Activated T-cell treated with anti-CD3 and anti-CD28 coated beads, Interleukin-2, amount 50 U/mL, for 72 hours (primary cell): ENCODE data around the gene CDH5. TPM values are rescaled to one million over a fixed set of nuclear protein-coding genes. Genes with fewer than 3 reads are reported as not detected.

Experiments used
- ATAC-seq, 2 donors: fragments of 150-1000 bp; cut with Tn5 transposase; replicated peaks in 1 of 2; 2 replicates each; pipeline ENCODE4 v1.10.0; 2021; ENCODE audit warnings: moderate library complexity in 2 of 2, mild to moderate bottlenecking in 1 of 2
- DNase-seq, 2 donors: peaks; one replicate each; pipeline ENCODE4 v3.0.0; 2021 to 2022; ENCODE audit warnings: mixed read lengths in 1 of 2
- H3K27ac Mint-ChIP-seq: one replicate; pipeline ENCODE4 v1.8.0; 2022; ENCODE audit warnings: mild to moderate bottlenecking, moderate library complexity, mixed read lengths
- H3K27me3 Mint-ChIP-seq: one replicate; pipeline ENCODE4 v1.8.0; 2022; ENCODE audit warnings: low read depth, mixed read lengths
- H3K36me3 Mint-ChIP-seq, 2 donors: one replicate each; pipeline ENCODE4 v1.8.0; 2022; ENCODE audit warnings: mixed read lengths in 2 of 2, mild to moderate bottlenecking in 1 of 2; ENCODE audit not compliant: insufficient read depth in 2 of 2
- H3K4me1 Mint-ChIP-seq: one replicate; pipeline ENCODE4 v1.8.0; 2022; ENCODE audit warnings: low read depth, mixed read lengths
- H3K4me3 Mint-ChIP-seq, 2 donors: one replicate each; pipeline ENCODE4 v1.8.0; 2022; ENCODE audit warnings: mild to moderate bottlenecking in 2 of 2, mixed read lengths in 2 of 2, moderate library complexity in 2 of 2
- H3K9me3 Mint-ChIP-seq, 2 donors: one replicate each; pipeline ENCODE4 v1.8.0; 2022; ENCODE audit warnings: mixed read lengths in 2 of 2
- total RNA-seq, 2 donors: library from RNA; stranded (reverse); gene quantifications; one replicate each; pipeline ENCODE4 v1.2.3, GENCODE V29; 2022

The CDH5 gene
- total RNA-seq, 2 donors from 2014 or later = not detected

DNA sequence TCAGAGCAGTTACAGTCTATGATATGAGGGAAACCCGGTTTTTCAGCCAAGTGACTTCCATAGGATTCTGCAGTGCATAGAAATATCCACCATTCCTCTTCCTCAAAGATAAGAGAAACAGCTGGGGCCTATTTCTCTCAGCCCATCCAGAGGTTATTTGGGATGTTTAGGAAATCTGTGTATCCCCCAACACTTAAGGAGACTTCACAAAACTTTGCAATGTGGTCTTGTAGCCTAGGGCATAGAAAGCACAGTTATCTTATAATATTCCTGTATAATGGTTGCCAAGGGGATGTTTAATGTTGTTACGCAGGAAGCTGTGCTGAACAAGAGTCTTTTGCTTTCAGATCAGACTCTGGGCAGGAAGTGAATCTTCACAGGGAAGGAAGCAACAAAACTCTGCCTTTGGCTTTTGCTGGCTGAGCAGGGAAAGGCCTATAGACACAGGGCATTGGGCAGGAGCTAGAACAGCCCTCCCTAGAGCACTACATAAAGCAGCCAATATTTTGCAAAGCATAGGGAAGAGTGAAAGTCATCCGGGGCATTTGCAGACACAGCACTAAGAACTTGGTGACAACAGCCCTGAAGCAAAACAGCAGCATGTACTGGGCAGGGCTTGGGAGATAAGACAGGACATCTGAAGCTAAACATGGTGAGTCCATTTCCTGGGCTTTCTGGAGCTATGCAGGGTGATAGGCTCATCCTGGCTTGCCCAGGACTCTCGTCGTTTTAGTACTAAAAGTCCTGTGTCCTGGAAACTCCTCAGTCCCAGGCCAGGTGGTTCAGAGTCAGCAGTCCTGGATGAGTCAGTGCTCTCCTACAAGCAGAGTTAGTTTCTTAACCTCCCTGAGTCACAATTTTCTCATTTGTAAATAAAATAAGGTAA lies 41.9 kb downstream of the CDH5 start:
- Mint-ChIP-seq H3K36me3 (peaks cover 5% of the 10 kb centered on the region in 2 donors), H3K4me3 (peak overlapping the region; percentile 89 to 90), H3K27me3 (peaks cover 17% of the 10 kb centered on the region), H3K27ac (peak overlapping the region; percentile 97), H3K9me3 (peaks cover 2 to 6% of the 10 kb centered on the region in 2 donors), H3K4me1 (peaks cover 23% of the 10 kb centered on the region)
- ATAC-seq = peak; percentile 71
- peak; percentile 25 to 34 for DNase-seq

DNA sequence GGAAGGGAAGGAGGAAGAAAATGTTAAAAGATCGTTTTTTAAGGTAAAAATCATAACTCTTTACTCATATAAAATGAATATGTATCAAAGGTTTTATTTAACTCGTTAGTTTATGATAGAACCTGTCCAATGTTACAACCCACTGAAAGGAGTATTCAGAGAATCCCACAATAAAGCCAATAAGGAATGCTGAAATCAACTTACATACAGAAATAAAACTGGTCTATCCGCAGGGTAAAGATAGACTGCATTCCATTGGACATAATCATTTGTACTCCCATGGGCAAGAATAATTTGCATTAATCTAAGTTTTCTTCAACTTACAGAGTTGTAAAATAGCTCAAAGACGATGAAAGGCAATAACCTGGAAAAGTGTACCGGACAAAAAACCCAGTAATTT lies 42.7 kb downstream of the CDH5 start:
- peak overlapping the region; percentile 77 for H3K27ac Mint-ChIP-seq
- H3K4me1 Mint-ChIP-seq = peaks cover 23% of the 10 kb centered on the region
- peaks cover 5% of the 10 kb centered on the region in 2 donors for H3K36me3 Mint-ChIP-seq
- peaks cover 4 to 6% of the 10 kb centered on the region in 2 donors for H3K9me3 Mint-ChIP-seq
- no peak for DNase-seq
- H3K27me3 Mint-ChIP-seq = peaks cover 17% of the 10 kb centered on the region
- ATAC-seq = no peak
- peak overlapping the region; percentile 89 to 90 for H3K4me3 Mint-ChIP-seq

DNA sequence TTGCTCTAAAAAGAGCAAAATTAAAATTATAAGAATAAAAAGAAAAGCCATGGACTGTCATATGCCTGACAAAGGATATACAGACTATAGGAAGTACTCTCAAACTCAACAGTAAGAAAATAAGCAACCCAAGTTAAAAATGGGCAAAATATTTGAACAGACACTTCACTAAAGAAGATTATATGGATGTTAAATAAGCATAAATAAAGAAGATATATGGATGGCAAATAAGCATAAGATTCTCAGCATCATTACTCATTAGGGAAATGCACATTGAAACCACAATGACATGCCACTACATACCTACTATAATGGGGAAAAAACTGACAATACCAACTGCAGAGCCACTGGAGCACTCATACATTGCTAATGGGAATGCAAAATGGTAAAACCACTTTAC lies 45.7 kb downstream of the CDH5 start:
- Mint-ChIP-seq H3K4me1 (peaks cover 19% of the 10 kb centered on the region), H3K36me3 (peaks cover 5% of the 10 kb centered on the region in 2 donors), H3K4me3 (no peak overlapping the region), H3K27ac (no peak overlapping the region), H3K27me3 (no peaks in the 10 kb centered on the region), H3K9me3 (peaks cover 4 to 6% of the 10 kb centered on the region in 2 donors)
- ATAC-seq (no peak), DNase-seq (no peak)

DNA sequence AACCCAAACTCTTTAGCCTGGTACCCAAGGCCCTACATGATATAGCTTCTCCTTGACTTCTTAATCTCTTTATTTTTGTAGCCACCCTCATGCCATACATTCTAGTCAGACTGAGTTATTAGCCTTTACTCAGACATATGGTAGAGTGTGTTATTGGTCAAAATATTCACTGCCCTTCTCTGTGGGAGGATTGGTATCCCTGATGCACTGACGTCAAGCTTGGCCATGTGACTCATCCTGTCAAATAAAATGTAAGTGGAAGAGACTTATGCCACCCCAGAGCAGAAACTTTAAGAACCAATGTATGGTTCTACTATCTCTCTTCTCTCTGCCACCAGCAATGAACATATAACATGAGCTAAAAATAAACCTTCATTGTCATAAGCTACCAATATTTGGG lies 48.4 kb downstream of the CDH5 start:
- Mint-ChIP-seq H3K9me3 (peaks cover 4 to 6% of the 10 kb centered on the region in 2 donors), H3K36me3 (peaks cover 5% of the 10 kb centered on the region in 2 donors), H3K4me1 (peaks cover 9% of the 10 kb centered on the region), H3K27me3 (no peaks in the 10 kb centered on the region), H3K4me3 (no peak overlapping the region), H3K27ac (no peak overlapping the region)
- no peak for DNase-seq
- no peak for ATAC-seq

DNA sequence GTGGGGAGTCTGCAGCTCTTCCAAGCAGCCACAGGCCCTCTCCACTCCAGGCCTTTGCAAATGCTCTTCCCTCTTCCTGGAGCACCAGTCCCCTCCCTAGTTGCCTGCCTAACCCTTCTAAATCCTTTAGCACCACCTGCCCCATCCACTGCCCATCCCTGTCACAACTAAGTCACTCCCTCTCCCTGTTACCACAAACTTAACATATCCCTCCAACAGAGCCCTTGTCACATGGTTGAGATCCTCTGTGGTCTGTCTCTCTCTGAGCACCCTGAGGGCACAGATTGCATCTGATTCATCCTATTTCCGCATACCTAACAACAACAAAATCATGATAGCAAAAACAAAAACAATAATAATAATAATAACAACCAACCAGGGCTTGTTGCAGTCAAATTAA lies 49.6 kb downstream of the CDH5 start:
- H3K27me3 Mint-ChIP-seq = no peaks in the 10 kb centered on the region
- no peak for DNase-seq
- H3K36me3 Mint-ChIP-seq = peaks cover 3 to 4% of the 10 kb centered on the region in 2 donors
- H3K9me3 Mint-ChIP-seq = peaks cover 4% of the 10 kb centered on the region in 2 donors
- no peak for ATAC-seq
- H3K4me1 Mint-ChIP-seq = peaks cover 9% of the 10 kb centered on the region
- H3K27ac Mint-ChIP-seq = no peak overlapping the region
- no peak overlapping the region for H3K4me3 Mint-ChIP-seq

DNA sequence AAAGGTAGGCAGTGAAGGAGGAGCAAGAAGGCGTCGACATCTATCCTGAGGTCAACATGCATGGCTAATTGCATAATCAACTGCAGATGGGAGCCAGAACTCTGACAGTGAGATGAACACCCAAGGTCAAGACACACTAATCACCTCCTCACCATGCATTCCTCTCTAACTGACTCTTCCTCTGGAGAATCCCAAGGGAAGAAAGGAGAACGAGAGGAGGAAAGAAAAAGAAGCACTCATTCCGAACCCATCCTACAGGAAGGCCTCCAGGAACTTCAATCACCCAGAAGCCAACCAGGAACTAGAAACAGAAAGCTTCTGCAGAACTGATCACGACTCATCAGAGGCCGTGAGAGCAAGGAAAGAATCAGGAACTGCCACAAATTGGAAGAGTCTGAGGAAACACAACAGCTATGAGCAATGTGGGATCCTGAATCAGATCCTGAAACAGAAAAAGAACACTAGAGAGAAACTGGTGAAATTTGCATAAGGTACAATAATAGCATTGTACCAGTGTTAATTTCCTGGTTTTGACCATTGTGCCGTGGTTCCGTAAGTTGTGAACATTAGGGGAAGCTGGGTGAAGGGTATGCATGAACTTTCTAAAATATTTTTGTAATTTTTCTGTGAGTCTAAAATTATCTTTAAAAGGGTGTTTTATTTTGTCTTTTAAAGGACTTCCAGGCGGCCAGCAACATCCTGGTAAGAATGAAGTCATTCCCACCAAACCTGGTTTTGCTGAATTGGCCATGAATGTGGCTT lies 50.6 kb downstream of the CDH5 start:
- Mint-ChIP-seq H3K4me1 (peaks cover 9% of the 10 kb centered on the region), H3K9me3 (peaks cover 3 to 4% of the 10 kb centered on the region in 2 donors), H3K27me3 (no peaks in the 10 kb centered on the region), H3K36me3 (peaks cover 0 to 1% of the 10 kb centered on the region in 2 donors), H3K4me3 (no peak overlapping the region), H3K27ac (no peak overlapping the region)
- ATAC-seq (no peak), DNase-seq (no peak)

DNA sequence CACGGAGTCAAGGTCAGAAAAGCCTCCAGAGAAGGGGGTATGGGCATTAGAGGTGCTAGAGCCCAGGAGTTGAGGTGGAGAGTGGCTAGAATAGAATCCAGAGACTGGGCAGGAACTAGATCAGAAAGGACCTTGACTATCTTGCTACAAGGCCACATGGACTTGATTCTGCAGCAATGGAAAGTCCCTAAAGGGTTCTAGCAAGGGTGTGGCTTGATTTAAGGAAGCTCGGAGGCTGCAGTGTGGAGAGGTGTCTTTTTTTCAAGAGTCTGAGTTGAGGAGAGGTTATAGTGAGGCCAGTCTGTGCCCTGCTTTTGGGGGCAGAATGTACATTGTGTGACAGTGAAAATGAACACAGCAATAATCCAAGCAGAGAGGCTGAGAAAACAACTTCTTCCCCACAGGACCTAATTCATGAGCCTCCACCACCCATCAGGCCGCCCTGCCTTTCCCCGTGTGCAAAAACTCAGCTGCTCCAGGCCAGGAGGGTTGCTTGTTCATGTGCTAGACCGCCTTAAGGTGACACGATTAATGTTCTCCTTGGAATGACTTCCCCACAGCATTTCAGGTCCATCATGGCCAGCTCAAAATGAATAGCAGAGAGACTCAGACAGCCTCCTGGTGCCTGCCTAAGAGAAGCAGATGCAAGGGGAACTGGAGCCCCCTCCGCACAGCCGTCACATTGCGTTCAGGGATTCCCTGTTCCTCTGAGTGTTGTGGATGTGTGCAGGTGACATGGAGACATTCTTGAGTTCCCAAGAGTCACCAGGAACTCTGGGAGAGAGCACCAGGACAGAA lies 51.9 kb downstream of the CDH5 start:
- peaks cover 9% of the 10 kb centered on the region for H3K4me1 Mint-ChIP-seq
- no peak overlapping the region for H3K4me3 Mint-ChIP-seq
- H3K27me3 Mint-ChIP-seq = peaks cover 12% of the 10 kb centered on the region
- no peaks in the 10 kb centered on the region for H3K36me3 Mint-ChIP-seq
- ATAC-seq (no peak), DNase-seq (no peak)
- H3K27ac Mint-ChIP-seq = no peak overlapping the region
- H3K9me3 Mint-ChIP-seq = peaks cover 0 to 2% of the 10 kb centered on the region in 2 donors

DNA sequence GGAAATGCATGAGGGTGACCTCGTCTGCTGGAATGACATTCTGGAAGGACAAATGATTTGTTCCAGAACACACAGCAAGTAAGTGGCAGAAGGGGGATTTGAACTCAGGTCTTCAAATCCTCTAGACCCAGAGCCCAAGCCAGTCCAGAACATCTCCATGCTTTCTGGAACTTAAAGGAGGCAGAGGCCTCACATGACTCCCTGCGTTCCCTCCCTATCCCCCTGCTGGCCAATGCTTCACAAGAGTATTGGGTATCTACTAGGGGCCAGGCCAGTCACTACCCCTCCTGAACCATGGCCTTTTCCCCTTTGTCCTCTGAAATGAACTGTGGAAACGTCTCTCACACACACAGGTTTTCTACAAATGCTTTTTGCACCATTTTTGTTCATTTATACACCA lies 53.0 kb downstream of the CDH5 start:
- DNase-seq = no peak
- no peak overlapping the region for H3K27ac Mint-ChIP-seq
- peaks cover 9% of the 10 kb centered on the region for H3K4me1 Mint-ChIP-seq

DNA sequence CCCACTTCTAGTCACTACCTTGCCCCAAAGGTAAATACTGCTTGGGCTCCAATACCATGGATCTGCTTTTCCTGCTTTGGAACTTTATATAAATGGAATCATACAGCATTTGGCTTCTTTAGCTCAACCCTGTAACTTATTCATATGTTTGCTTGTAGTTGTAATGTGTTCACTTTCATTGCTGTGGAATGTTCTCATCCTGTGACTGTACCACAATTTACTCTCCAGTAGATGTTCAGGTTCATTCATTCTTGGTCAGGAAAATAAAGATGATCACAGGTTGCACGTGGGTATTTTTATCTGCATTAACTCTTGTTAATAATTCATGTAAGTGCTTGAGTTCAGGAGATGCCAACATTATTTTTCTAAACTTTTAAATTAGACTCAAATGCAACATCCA lies 53.9 kb downstream of the CDH5 start:
- DNase-seq (no peak), ATAC-seq (no peak)
- Mint-ChIP-seq H3K27ac (no peak overlapping the region), H3K4me1 (peaks cover 9% of the 10 kb centered on the region), H3K27me3 (peaks cover 30% of the 10 kb centered on the region), H3K4me3 (no peak overlapping the region), H3K36me3 (no peaks in the 10 kb centered on the region), H3K9me3 (no peaks in the 10 kb centered on the region)

More for the DNA sequence above, 53.0 kb downstream of the CDH5 start:
- peaks cover 22% of the 10 kb centered on the region for H3K27me3 Mint-ChIP-seq
- no peak overlapping the region for H3K4me3 Mint-ChIP-seq
- H3K9me3 Mint-ChIP-seq = no peaks in the 10 kb centered on the region
- ATAC-seq = no peak
- no peaks in the 10 kb centered on the region for H3K36me3 Mint-ChIP-seq

DNA sequence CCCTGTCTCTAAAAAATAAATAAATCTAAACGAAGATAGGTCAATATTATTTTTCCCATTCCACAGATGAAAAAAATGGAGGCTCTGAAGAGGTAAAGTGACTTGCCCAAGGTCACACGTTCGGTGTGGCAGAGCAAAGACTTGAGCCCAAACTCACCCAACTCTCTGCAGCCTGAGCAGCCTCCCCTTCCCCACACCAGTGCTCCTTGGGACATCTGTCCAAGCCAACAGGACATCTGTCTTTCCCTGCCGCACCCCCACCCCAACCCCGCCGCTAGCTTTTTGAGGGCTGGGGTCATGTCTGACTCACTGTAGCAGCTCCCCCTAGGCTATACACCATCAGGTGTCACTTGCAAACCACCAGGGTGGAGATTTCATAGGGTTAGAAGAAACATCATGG lies 55.4 kb downstream of the CDH5 start:
- Mint-ChIP-seq H3K36me3 (no peaks in the 10 kb centered on the region), H3K9me3 (no peaks in the 10 kb centered on the region), H3K4me3 (no peak overlapping the region), H3K27ac (no peak overlapping the region), H3K4me1 (peaks cover 13% of the 10 kb centered on the region), H3K27me3 (peaks cover 44% of the 10 kb centered on the region)
- ATAC-seq (no peak), DNase-seq (no peak)

DNA sequence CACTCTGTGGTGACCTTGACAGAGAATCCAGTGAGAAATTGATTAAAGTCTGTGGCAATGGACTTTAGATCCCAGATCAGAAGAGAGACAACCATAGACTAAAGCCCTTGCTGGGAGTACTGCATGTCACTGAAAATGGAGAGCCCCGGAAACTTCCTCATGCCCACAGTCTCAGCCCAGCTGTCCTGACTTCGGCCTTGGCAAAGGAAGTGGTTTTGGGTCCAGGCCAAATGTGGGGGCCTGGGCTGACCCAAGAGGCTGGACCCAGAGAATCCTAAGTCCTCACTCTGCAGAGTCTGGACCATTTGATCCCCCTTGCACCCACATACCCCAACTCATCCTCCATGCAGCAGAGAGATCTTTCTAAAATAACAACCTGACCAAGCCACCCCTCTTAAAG lies 55.9 kb downstream of the CDH5 start:
- Mint-ChIP-seq H3K27ac (no peak overlapping the region), H3K9me3 (no peaks in the 10 kb centered on the region), H3K27me3 (peaks cover 44% of the 10 kb centered on the region), H3K36me3 (no peaks in the 10 kb centered on the region), H3K4me1 (peaks cover 13% of the 10 kb centered on the region), H3K4me3 (no peak overlapping the region)
- no peak for DNase-seq
- no peak for ATAC-seq

DNA sequence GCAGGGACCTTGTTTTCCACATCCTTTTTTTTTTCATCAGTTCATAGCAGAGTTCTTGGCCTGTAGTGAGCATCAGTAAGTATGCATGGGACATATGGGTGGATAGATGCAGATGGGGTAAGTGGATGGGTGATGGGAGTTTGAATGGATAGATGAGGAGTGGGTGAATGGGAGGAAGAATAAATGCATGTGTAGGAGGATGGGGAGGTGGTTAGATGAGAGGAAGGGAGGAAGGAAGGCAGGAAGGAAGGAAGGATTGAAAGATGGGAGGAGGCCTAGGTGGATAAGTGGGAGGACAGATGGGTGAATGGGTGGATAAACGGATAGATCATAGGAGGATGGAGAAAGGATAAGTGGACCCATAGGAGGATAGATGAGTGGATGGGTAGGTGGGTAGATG lies 56.7 kb downstream of the CDH5 start:
- ATAC-seq (no peak), DNase-seq (no peak)
- no peaks in the 10 kb centered on the region for H3K36me3 Mint-ChIP-seq
- H3K4me1 Mint-ChIP-seq = peaks cover 8% of the 10 kb centered on the region
- H3K27ac Mint-ChIP-seq = no peak overlapping the region
- peaks cover 45% of the 10 kb centered on the region for H3K27me3 Mint-ChIP-seq
- H3K9me3 Mint-ChIP-seq = no peaks in the 10 kb centered on the region
- H3K4me3 Mint-ChIP-seq = no peak overlapping the region

DNA sequence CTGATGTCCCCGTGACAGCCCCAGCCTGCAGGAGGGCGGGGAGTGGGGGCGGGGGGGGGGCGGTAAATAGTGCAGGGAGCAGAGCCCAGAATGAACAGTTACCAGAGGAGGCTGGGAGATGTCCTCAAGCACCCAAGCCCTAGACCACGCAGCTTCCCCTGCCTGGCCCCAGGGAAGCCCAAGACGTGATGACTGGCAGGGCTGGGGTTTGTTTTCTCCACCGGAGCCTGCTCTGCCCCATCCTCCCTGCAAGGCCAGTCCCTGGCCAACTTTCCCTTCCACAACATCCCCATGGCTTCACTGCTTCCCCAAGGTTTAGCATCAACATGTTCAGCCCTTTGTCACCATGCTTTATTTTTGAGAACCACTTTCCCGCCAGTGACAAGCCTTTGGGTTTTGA lies 59.2 kb downstream of the CDH5 start:
- Mint-ChIP-seq H3K4me3 (no peak overlapping the region), H3K4me1 (peaks cover 8% of the 10 kb centered on the region), H3K27ac (no peak overlapping the region), H3K9me3 (no peaks in the 10 kb centered on the region), H3K27me3 (peaks cover 70% of the 10 kb centered on the region), H3K36me3 (no peaks in the 10 kb centered on the region)
- ATAC-seq (no peak), DNase-seq (no peak)
